PC-3 (cell line): Measurements from ENCODE around the gene KIAA0040.

Experiments used
- EZH2 ChIP-seq: fragments of 300-600 bp; sonication (generic); IDR thresholded peaks from one replicate; pipeline ENCODE4 v1.6.1; 2017; ENCODE audit warnings: antibody characterized with exemption, mild to moderate bottlenecking, low read length; ENCODE audit not compliant: unreplicated experiment
- EZH2phosphoT487 ChIP-seq: fragments of 300-600 bp; sonication (generic); IDR thresholded peaks from 2 replicates; pipeline ENCODE4 v1.6.1; 2018; ENCODE audit warnings: mild to moderate bottlenecking, antibody characterized with exemption, low read length, borderline replicate concordance
- TF ChIP-seq, protein P1 (sequence below): fragments of 300-600 bp; sonication (generic); conservative IDR thresholded peaks from 2 replicates; pipeline ENCODE4 v1.5.1; 2017; ENCODE audit warnings: antibody characterized with exemption, low read depth, mild to moderate bottlenecking, low read length

DNA sequence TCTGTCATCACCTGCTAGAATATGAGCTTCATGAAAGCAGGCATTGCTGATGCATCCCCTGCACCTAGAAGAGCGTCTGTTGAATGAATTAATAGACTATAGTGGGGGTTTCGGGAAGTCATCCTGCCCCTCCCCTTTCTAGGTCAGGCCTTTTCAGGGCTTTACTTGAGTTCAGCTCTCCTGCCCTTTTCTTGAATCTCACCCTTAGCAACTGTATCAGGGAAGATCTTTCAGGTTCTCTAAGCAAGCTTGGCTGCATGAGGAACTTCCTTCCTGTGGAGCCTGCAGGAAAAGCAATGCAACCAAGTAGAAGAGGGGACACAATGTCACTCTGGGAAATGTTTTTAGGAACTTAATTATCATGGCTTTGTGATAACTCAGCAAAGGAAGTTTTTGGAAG is 27.2 kb upstream of the KIAA0040 start:
- TF ChIP-seq EZH2 (no peak), EZH2phosphoT487 (no peak)
- TF ChIP-seq, protein P1, sequence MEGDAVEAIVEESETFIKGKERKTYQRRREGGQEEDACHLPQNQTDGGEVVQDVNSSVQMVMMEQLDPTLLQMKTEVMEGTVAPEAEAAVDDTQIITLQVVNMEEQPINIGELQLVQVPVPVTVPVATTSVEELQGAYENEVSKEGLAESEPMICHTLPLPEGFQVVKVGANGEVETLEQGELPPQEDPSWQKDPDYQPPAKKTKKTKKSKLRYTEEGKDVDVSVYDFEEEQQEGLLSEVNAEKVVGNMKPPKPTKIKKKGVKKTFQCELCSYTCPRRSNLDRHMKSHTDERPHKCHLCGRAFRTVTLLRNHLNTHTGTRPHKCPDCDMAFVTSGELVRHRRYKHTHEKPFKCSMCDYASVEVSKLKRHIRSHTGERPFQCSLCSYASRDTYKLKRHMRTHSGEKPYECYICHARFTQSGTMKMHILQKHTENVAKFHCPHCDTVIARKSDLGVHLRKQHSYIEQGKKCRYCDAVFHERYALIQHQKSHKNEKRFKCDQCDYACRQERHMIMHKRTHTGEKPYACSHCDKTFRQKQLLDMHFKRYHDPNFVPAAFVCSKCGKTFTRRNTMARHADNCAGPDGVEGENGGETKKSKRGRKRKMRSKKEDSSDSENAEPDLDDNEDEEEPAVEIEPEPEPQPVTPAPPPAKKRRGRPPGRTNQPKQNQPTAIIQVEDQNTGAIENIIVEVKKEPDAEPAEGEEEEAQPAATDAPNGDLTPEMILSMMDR: no peak
